ENCODE data around the gene LHX2. TPM values are rescaled to one million over a fixed set of nuclear protein-coding genes. Genes with fewer than 3 reads are reported as not detected.

LHX2 gene
- total and polyA plus RNA-seq, 9 of the 15 experiments (the other 6 are each of a cell fraction or from before 2014, with no cell fraction given): 0.07 TPM; not detected in 8

GRCh38 chr9:124045076-124045829 lies 33.7 kb downstream of the LHX2 start:
- intact Hi-C loops (cut with micrococcal nuclease) (no loop called here), in situ Hi-C loops (cut with MboI) (no loop called here)
- no peaks in the 10 kb centered on the region for H3K9me3 ChIP-seq (replicated peaks; ENCODE audit: control insufficient read depth, insufficient read depth, low read depth, low read length)
- H3K9me1 ChIP-seq (ENCODE audit: control insufficient read depth, insufficient read depth, low read length): no peaks in the 10 kb centered on the region
- no peak overlapping the region for H2AFZ ChIP-seq (ENCODE audit: low read depth, low read length)
- H3K4me3 ChIP-seq: no peak overlapping the region
- ChIA-PET CTCF (ENCODE audit: low intra/inter-chr PET ratio) (no interaction called here), POLR2A (no interaction called here)
- DNase-seq (ENCODE audit: extremely low read depth in 1 of 4, low spot score in 3 of 4) (peak in 3 of 4 experiments; percentile 36 to 42 (median 37)), FAIRE-seq (no peak), ATAC-seq (peak; percentile 20; the same call in 2 of the 3 replicates)
- H3K4me1 ChIP-seq (replicated peaks in 1 of 2; ENCODE audit: control insufficient read depth in 2 of 2, insufficient read depth in 2 of 2, low read length in 2 of 2): peaks cover 2 to 20% of the 10 kb centered on the region in 2 experiments; a peak in 4 of 5 replicates
- 0 out of 2 replicates have a peak, but pooled peaks cover 13% of the 10 kb centered on the region for H4K20me1 ChIP-seq (replicated peaks; ENCODE audit: control insufficient read depth, insufficient read depth, low read length)
- H3K27me3 ChIP-seq (ENCODE audit: control insufficient read depth in 2 of 2, insufficient read depth in 2 of 2, low read length in 2 of 2): peaks cover 18 to 60% of the 10 kb centered on the region in 2 experiments
- H3K79me2 ChIP-seq (ENCODE audit: control insufficient read depth, insufficient read depth, low read length): no peaks in the 10 kb centered on the region
- H3K4me2 ChIP-seq (ENCODE audit: insufficient read depth, low read length): no peak overlapping the region
- H3K27ac ChIP-seq (ENCODE audit: extremely low read depth, low read depth, low read length): no peak overlapping the region
- no peaks in the 10 kb centered on the region for H3K36me3 ChIP-seq (ENCODE audit: control insufficient read depth, insufficient read depth, low read length)
- no peak overlapping the region for H3K9ac ChIP-seq (ENCODE audit: insufficient read depth in 1 of 2, low read depth in 2 of 2, low read length in 2 of 2)
- BruUV-seq (replicated peaks): no TSS peak
- WGBS (ENCODE audit: insufficient coverage, low coverage, missing lambda C conversion rate): 7% methylated on average over 29 of the region's 49 CpGs
- TF ChIP-seq, protein P1, sequence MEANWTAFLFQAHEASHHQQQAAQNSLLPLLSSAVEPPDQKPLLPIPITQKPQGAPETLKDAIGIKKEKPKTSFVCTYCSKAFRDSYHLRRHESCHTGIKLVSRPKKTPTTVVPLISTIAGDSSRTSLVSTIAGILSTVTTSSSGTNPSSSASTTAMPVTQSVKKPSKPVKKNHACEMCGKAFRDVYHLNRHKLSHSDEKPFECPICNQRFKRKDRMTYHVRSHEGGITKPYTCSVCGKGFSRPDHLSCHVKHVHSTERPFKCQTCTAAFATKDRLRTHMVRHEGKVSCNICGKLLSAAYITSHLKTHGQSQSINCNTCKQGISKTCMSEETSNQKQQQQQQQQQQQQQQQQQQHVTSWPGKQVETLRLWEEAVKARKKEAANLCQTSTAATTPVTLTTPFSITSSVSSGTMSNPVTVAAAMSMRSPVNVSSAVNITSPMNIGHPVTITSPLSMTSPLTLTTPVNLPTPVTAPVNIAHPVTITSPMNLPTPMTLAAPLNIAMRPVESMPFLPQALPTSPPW (CRISPR knock-in tag; IDR thresholded peaks at IDR 0.05): peak; percentile 71; the same call in 1 of the 2 replicates
- no peak for TF ChIP-seq DIDO1 (tag; IDR thresholded peaks at IDR 0.05; ENCODE audit: low read depth)
- 0 out of 2 replicates have a peak, but pooled peaks have one; percentile 21 for TF ChIP-seq ZBTB1 (CRISPR knock-in tag; IDR thresholded peaks at IDR 0.05; ENCODE audit: borderline replicate concordance, low read depth)
- TF ChIP-seq ZNF644 (tag; IDR thresholded peaks at IDR 0.05; ENCODE audit: low read depth): no peak
- peak; percentile 68 for TF ChIP-seq CCNT2 (IDR thresholded peaks at IDR 0.05; ENCODE audit: borderline replicate concordance, extremely low read depth, insufficient read length, low read depth, low read length)
- TF ChIP-seq HNRNPUL1 (IDR thresholded peaks at IDR 0.05; ENCODE audit: low read length): no peak
- peak; percentile 77; the same call in 1 of the 2 replicates for TF ChIP-seq FOXJ2 (tag; IDR thresholded peaks at IDR 0.05)
- peak; percentile 85 for TF ChIP-seq NFIC (IDR thresholded peaks at IDR 0.05)
- TF ChIP-seq ZNF134 (CRISPR knock-in tag; conservative IDR thresholded peaks at IDR 0.05): no peak
- TF ChIP-seq, protein P2, sequence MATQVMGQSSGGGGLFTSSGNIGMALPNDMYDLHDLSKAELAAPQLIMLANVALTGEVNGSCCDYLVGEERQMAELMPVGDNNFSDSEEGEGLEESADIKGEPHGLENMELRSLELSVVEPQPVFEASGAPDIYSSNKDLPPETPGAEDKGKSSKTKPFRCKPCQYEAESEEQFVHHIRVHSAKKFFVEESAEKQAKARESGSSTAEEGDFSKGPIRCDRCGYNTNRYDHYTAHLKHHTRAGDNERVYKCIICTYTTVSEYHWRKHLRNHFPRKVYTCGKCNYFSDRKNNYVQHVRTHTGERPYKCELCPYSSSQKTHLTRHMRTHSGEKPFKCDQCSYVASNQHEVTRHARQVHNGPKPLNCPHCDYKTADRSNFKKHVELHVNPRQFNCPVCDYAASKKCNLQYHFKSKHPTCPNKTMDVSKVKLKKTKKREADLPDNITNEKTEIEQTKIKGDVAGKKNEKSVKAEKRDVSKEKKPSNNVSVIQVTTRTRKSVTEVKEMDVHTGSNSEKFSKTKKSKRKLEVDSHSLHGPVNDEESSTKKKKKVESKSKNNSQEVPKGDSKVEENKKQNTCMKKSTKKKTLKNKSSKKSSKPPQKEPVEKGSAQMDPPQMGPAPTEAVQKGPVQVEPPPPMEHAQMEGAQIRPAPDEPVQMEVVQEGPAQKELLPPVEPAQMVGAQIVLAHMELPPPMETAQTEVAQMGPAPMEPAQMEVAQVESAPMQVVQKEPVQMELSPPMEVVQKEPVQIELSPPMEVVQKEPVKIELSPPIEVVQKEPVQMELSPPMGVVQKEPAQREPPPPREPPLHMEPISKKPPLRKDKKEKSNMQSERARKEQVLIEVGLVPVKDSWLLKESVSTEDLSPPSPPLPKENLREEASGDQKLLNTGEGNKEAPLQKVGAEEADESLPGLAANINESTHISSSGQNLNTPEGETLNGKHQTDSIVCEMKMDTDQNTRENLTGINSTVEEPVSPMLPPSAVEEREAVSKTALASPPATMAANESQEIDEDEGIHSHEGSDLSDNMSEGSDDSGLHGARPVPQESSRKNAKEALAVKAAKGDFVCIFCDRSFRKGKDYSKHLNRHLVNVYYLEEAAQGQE (IDR thresholded peaks at IDR 0.05; ENCODE audit: borderline replicate concordance): peak; percentile 11; the same call in 1 of the 2 replicates
- TF ChIP-seq, protein P2 (CRISPR knock-in tag; IDR thresholded peaks at IDR 0.05; ENCODE audit: low read depth): no peak
- peak; percentile 32 for TF ChIP-seq ZFP36 (IDR thresholded peaks at IDR 0.05; ENCODE audit: low read depth, low read length, partially characterized antibody)
